ENCODE data around the gene GSDMA. TPM values are rescaled to one million over a fixed set of nuclear protein-coding genes. Genes with fewer than 3 reads are reported as not detected.

GSDMA gene
- total RNA-seq, 1 experiment from 2014 or later = not detected

DNA sequence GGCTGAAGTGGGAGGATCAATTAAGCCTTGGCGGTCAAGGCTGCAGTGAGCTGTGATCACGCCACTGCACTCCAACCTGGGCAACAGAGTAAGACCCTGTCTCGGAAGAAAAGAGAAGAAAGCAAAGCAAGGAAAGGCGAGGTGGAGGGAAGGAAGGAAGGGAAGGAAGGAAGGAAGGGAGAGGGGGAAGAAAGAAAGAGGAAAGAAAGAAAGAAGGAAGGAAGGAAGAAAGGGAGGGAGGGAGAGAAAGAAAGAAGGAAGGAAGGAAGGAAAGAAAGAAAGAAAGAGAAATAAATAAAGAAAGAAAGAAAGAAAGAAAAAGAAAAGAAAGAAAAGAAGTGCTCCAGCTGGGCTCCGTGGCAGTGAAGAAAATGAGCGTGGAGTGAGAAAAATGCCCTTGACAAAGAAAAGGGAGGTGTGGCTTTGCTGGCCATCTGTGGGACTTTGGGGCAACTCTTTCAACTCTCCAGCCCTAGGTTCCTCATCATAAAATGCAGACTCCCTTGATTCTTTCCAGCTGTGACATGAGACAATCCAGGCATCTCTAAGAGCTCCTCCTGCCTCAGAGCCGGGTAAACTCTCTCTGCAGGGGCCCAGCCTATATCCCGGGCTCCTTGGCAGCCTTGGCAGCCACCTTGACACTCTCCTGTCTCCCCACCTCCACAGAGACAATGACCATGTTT, 2.4 kb downstream of the GSDMA start:
- Histone ChIP-seq H3K4me3 (ENCODE audit: insufficient read depth, low read depth, low read length) (no peak overlapping the region), H3K27me3 (ENCODE audit: control insufficient read depth, insufficient read depth, low read length) (no peaks in the 10 kb centered on the region; the same call in 1 of the 2 replicates), H3K36me3 (replicated peaks; ENCODE audit: control insufficient read depth, insufficient read depth, low read length) (no peaks in the 10 kb centered on the region)
- no peak for DNase-seq

DNA sequence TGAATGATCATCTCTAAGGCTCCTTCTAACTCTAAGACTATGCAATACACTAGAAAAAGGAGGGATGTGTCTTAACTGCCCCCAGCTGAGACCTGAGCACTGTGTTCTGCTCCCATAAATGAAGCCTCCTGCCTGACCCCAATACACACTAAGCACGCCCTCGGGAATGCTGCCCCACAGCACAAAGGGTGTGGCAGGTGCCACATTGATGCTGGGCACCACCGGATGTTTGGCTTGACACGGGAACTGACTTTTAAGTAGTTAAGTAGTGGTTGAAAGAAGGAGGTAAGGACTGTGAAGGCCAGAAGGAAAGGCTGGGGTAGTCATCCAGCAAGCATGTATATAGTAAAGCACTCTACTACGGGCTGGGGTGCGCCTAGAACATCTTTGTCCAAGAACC, 4.0 kb downstream of the GSDMA start:
- no peak overlapping the region for H3K4me3 ChIP-seq (ENCODE audit: insufficient read depth, low read depth, low read length)
- H3K36me3 ChIP-seq (replicated peaks; ENCODE audit: control insufficient read depth, insufficient read depth, low read length) = no peaks in the 10 kb centered on the region
- no peaks in the 10 kb centered on the region; the same call in 1 of the 2 replicates for H3K27me3 ChIP-seq (ENCODE audit: control insufficient read depth, insufficient read depth, low read length)
- DNase-seq = no peak

DNA sequence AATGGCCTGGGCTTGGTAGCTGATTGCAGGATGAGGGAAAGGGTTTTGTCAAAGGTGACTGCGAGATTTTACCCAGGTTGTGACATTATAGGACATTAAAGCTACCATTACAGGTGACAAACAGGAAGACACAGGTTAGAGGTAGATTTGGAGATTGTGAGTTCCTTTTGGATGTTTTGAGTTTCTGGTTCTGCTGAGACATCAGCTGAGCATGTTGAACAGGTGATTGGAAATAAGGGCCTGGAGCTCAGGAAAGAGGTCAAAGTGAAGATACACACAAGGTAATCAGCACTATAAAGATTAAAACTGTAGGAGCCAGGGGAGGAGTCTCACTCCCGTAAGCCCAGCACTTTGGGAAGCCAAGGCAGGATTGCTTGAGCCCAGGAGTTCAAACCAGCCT, 6.0 kb downstream of the GSDMA start:
- H3K27me3 ChIP-seq (ENCODE audit: control insufficient read depth, insufficient read depth, low read length) = no peaks in the 10 kb centered on the region; the same call in 1 of the 2 replicates
- DNase-seq = no peak
- H3K4me3 ChIP-seq (ENCODE audit: insufficient read depth, low read depth, low read length) = no peak overlapping the region
- H3K36me3 ChIP-seq (replicated peaks; ENCODE audit: control insufficient read depth, insufficient read depth, low read length) = no peaks in the 10 kb centered on the region

DNA sequence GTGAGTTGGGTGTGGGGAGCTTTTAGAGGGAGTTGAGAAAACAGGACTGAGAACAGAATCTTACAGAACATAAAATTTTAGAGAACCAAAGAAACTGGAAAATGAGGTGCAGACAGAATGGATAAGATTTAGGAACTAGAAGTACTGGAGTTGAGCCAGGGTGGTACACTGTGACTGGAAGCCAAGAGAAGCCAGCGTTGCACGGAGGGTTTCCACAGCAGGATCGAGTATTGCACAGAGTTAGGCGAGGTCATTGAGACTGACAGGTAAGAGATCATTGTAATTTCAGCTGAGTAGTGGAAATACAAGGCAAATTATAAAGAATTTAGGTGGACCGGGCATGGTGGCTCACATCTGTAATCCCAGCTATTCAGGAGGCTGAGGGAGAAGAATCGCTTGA, 6.6 kb downstream of the GSDMA start:
- Histone ChIP-seq H3K27me3 (ENCODE audit: control insufficient read depth, insufficient read depth, low read length) (no peaks in the 10 kb centered on the region; the same call in 1 of the 2 replicates), H3K36me3 (replicated peaks; ENCODE audit: control insufficient read depth, insufficient read depth, low read length) (no peaks in the 10 kb centered on the region), H3K4me3 (ENCODE audit: insufficient read depth, low read depth, low read length) (no peak overlapping the region)
- no peak for DNase-seq

DNA sequence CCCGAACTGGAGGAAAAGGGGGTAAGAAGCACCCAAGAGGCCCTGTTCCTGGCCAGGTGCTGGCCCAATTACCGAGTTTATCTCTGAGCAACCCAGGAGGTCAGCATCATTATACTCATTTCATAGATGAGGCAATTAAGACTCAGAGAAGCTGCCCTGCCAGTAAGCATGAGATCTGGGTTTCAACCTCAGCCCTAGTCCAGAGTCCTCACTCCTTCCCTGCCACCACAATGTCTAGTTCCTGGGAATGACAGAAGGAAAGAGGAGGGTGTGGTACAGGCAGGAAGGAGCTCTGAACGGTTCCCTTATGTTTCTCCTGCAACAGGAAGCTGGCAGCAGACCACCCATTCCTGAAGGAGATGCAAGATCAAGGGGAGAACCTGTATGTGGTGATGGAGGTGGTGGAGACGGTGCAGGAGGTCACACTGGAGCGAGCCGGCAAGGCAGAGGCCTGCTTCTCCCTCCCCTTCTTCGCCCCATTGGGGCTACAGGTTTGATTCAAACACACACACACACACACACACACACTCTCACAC, 7.4 kb downstream of the GSDMA start:
- no peak for DNase-seq
- no peaks in the 10 kb centered on the region; the same call in 1 of the 2 replicates for H3K27me3 ChIP-seq (ENCODE audit: control insufficient read depth, insufficient read depth, low read length)
- H3K36me3 ChIP-seq (replicated peaks; ENCODE audit: control insufficient read depth, insufficient read depth, low read length) = no peaks in the 10 kb centered on the region
- H3K4me3 ChIP-seq (ENCODE audit: insufficient read depth, low read depth, low read length) = no peak overlapping the region

DNA sequence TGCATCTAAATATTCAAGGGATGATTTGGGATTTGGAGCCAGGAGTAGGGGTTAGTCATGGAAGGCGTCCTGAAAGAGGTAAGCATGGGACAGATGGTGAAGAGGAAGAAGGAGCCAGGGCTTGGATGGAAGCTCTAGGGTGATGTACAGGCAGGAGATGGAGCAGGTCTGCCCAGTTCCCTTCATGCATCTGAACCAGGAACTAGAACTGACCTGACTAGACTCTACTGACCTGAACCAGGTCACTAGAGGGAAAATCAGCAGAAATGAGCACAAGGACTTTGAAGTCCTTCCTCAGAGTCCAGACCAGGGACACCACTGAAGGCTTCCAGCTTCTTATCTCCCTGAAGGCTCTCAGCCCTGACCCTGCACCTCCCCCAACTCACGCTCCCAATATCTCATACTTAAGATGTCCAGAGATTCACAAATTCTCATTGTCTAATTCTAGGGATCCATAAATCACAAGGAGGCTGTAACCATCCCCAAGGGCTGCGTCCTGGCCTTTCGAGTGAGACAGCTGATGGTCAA, 8.3 kb downstream of the GSDMA start:
- no peaks in the 10 kb centered on the region for H3K36me3 ChIP-seq (replicated peaks; ENCODE audit: control insufficient read depth, insufficient read depth, low read length)
- DNase-seq = no peak
- no peak overlapping the region for H3K4me3 ChIP-seq (ENCODE audit: insufficient read depth, low read depth, low read length)
- no peaks in the 10 kb centered on the region; the same call in 1 of the 2 replicates for H3K27me3 ChIP-seq (ENCODE audit: control insufficient read depth, insufficient read depth, low read length)

DNA sequence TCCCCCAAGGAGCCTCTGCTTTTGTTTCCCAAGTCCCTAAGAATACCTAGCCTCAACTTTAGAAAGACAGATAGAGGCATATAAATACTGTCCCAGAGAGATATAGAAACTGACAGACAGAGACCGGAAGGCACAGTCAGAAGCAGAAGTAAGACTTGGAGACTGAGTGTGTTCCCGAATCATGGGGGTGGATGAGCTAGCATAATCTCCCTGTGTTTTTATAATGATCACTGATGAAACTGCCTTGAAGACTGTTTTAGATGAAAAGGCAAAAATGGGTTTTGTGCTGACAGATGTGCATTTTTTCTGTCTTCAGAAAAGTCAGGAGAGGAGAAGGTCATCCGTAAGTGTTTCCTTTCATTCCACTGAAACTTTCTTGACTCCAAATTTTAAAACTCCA, 9.5 kb downstream of the GSDMA start:
- no peak for DNase-seq
- Histone ChIP-seq H3K4me3 (ENCODE audit: insufficient read depth, low read depth, low read length) (no peak overlapping the region), H3K36me3 (replicated peaks; ENCODE audit: control insufficient read depth, insufficient read depth, low read length) (no peaks in the 10 kb centered on the region), H3K27me3 (ENCODE audit: control insufficient read depth, insufficient read depth, low read length) (no peaks in the 10 kb centered on the region; the same call in 1 of the 2 replicates)

DNA sequence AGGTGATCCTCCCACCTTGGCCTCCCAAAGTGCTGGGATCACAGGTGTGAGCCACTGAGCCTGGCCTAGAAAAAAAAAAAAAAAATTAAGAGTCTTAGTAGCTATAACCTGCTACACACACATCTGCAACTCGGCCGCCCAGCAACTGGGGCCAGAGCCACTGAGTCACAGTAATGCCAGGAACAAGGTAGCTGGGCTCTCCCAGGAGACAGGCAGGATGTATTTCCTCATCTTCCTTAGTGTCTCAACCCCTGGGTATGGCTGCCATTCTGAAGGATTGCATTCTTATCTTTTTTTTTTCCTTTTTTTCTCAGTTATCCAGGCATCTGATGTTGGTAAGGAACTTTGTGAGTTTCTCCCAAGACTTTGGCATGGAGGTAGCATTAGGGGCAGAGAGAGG, 10.7 kb downstream of the GSDMA start:
- no peak overlapping the region for H3K4me3 ChIP-seq (ENCODE audit: insufficient read depth, low read depth, low read length)
- DNase-seq = no peak
- H3K36me3 ChIP-seq (replicated peaks; ENCODE audit: control insufficient read depth, insufficient read depth, low read length) = no peaks in the 10 kb centered on the region
- no peaks in the 10 kb centered on the region; the same call in 1 of the 2 replicates for H3K27me3 ChIP-seq (ENCODE audit: control insufficient read depth, insufficient read depth, low read length)

DNA sequence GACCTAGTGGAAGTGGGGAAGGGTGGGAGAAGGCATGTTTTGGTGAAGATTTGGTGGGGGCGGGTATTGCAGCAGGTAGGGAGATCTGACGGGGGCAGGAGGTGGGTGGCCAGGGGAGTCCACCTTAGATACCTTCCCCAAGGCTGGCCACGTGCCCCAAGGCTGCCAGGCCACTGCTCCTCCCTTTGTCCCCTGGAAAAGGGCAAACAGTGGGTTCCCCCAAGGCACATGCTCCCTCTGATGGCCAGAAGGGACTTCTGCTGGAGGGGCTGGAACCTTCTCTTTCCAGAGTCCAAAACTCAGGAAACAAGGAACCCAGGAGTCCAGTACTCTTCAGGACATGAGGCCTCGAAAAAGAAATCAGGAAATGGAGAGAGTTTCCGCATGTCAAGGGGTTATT, 11.6 kb downstream of the GSDMA start:
- Histone ChIP-seq H3K36me3 (replicated peaks; ENCODE audit: control insufficient read depth, insufficient read depth, low read length) (no peaks in the 10 kb centered on the region), H3K4me3 (ENCODE audit: insufficient read depth, low read depth, low read length) (no peak overlapping the region), H3K27me3 (ENCODE audit: control insufficient read depth, insufficient read depth, low read length) (no peaks in the 10 kb centered on the region; the same call in 1 of the 2 replicates)
- DNase-seq = no peak

DNA sequence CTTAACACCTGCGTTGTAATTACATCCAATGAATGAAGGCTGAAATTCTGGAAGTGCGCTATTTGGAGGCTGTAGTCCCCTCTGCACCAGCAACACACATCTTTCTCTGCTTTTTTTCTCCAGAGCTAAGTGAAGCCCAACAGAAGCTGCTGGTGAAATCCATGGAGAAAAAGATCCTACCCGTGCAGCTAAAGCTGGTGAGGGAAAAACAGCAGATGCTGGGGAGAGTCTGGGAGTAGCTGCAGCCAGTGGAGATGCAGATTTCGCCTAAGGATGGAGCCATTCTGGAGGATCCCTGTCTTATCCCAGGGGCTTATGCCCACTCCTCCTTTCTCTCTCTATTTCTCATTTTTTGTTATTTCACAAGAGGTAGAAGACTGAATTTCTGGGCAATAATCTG, 13.0 kb downstream of the GSDMA start:
- Histone ChIP-seq H3K27me3 (ENCODE audit: control insufficient read depth, insufficient read depth, low read length) (no peaks in the 10 kb centered on the region; the same call in 1 of the 2 replicates), H3K36me3 (replicated peaks; ENCODE audit: control insufficient read depth, insufficient read depth, low read length) (no peaks in the 10 kb centered on the region), H3K4me3 (ENCODE audit: insufficient read depth, low read depth, low read length) (no peak overlapping the region)
- DNase-seq = no peak

DNA sequence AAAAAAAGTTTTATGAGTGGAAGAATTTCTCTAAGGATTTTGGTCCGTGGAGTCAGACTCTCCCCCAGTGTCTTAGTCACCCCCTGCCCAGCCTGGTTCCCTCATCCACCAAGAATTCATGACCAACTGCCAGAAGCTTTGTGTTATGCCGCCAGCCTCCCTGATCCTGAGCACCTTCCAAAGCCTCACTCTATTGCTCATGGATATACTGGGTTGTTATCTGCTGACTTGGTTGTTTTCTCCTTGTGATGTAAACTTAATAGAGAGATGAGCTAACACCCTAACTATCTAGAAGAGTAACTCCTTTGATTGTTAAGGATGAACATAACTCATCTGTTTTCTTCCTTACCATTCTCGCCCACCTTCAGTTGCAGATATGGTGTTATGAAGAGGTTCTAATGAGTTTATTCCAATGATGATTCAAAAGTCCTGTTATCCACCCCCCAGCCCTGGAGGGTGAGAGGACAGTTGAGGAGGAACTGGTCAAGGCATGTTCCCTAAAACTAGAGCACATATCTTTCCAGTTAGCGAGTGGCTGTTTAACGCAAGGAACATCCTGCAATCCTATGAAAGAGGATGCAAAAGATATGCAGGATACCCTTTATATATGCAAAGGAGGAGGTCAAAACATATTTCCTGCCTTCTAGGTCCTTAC, 16.3 kb downstream of the GSDMA start:
- Histone ChIP-seq H3K36me3 (replicated peaks; ENCODE audit: control insufficient read depth, insufficient read depth, low read length) (peaks cover 1% of the 10 kb centered on the region), H3K27me3 (ENCODE audit: control insufficient read depth, insufficient read depth, low read length) (no peaks in the 10 kb centered on the region), H3K4me3 (ENCODE audit: insufficient read depth, low read depth, low read length) (no peak overlapping the region; the same call in 1 of the 2 replicates)
- DNase-seq = no peak

DNA sequence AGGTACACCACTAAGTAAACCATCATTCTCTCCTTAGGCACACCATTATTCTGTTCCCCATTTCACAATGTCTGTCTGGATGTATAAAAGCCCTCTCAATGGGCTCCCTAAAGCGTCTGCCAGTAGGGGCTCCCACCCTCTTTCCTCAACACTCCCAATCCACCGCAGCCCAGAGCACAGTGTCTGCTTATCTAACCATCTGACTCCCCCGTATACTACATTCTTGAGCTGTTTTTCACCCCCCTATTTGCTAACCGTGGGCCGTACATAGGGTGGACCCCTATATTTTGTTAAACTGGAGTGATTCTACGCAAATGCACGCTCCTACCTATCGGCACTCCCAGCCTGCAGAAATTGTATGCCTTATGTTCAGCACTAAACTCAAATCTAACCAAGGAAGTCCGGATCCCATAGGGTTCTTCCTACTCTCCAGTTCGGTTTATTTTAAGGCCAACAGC, 17.1 kb downstream of the GSDMA start:
- peak; percentile 76 for DNase-seq
- Histone ChIP-seq H3K36me3 (replicated peaks; ENCODE audit: control insufficient read depth, insufficient read depth, low read length) (peaks cover 8% of the 10 kb centered on the region), H3K4me3 (ENCODE audit: insufficient read depth, low read depth, low read length) (peak overlapping the region; percentile 99), H3K27me3 (ENCODE audit: control insufficient read depth, insufficient read depth, low read length) (no peaks in the 10 kb centered on the region)

DNA sequence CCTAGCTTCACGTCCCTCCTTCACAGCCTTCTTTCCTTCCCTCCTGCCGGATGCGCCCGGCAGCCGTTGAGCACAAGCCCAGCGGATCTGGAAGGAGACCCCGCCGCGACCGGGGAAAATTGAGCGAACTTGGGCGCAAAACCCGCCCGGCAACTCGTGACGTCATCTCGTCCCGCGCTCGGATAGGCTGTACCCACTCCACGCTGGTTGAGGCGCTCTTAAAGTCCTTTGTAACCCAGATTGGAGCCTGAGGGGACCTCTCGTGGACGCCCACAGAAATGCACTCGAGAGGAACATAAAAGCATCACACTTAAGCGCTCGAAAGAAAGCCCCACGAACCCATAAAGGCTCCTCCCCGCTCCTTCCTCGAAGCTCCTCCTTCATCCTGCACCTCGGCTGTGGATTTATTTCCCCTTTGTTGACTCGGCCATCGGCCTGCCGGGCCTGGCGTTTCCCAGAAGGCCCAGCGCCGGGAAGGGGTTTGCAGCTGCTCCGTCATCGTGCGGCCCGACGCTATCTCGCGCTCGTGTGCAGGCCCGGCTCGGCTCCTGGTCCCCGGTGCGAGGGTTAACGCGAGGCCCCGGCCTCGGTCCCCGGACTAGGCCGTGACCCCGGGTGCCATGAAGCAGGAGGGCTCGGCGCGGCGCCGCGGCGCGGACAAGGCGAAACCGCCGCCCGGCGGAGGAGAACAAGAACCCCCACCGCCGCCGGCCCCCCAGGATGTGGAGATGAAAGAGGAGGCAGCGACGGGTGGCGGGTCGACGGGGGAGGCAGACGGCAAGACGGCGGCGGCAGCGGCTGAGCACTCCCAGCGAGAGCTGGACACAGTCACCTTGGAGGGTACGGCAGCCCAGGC, 17.8 kb downstream of the GSDMA start, which contains the start of gene PSMD3:
Gene PSMD3, plus strand, starts transcription at position 457 of the 856 bp plus-strand sequence. Its CDS starts 164 bp downstream, at position 621.
- Histone ChIP-seq H3K27me3 (ENCODE audit: control insufficient read depth, insufficient read depth, low read length) (no peaks in the 10 kb centered on the region), H3K36me3 (replicated peaks; ENCODE audit: control insufficient read depth, insufficient read depth, low read length) (peaks cover 15% of the 10 kb centered on the region), H3K4me3 (ENCODE audit: insufficient read depth, low read depth, low read length) (peak within 1 kb of the TSS; percentile 99)
- DNase-seq = peak; percentile 95

DNA sequence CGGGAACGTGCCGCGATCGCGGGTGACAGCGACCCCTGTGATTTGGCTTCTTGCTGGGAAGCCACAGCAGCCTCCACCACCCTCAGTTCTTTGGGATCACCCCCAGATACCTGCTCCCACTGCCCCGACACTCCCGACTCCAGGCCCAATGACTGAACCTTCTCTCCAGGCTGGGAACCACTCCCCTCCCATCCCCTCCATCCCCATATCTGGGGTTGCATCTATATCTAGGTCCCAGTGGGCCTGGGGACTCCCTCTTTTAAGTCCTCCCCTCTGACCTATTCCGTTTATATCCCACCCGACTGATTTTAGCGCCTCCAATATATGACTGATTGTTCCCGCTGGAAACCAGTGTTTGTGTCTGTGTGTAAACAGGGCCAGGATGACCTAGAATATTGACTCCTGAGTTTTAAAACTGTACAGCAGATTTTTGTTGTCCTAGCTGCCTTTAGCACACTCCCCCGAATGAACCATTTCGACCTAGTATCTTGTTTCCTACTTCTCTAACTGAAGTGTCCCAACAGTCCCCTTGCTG, 18.5 kb downstream of the GSDMA start:
- H3K27me3 ChIP-seq (ENCODE audit: control insufficient read depth, insufficient read depth, low read length) = no peaks in the 10 kb centered on the region
- DNase-seq = peak; percentile 56
- H3K4me3 ChIP-seq (ENCODE audit: insufficient read depth, low read depth, low read length) = peak overlapping the region; percentile 99
- H3K36me3 ChIP-seq (replicated peaks; ENCODE audit: control insufficient read depth, insufficient read depth, low read length) = peaks cover 21% of the 10 kb centered on the region
